H1 (cell line): ENCODE results near the gene DCN. TPM values are rescaled to one million over a fixed set of nuclear protein-coding genes. Genes with fewer than 3 reads are reported as not detected.

ENCODE experiments used
- CTCF ChIA-PET: fragments of 300-600 bp; sonication (Branson Sonifier 250); formaldehyde crosslinking; loops from one replicate; lab custom pipeline; 2021; ENCODE audit not compliant: partially characterized antibody; lab: Charles Lee
- POLR2A ChIA-PET: fragments of 300-600 bp; sonication (Branson Sonifier 250); formaldehyde crosslinking; loops from one replicate; lab custom pipeline; 2021; ENCODE audit warnings: inconsistent platforms; ENCODE audit not compliant: partially characterized antibody; lab: Charles Lee
- DNase-seq, 2 experiments: peaks; one replicate each; pipeline versions ENCODE4 v3.0.0 to v3.0.0-alpha.2; 2010 to 2022; ENCODE audit warnings: low spot score in 2 of 2, low read depth in 1 of 2, mixed read lengths in 1 of 2
- FAIRE-seq: peaks from 2 replicates; lab custom pipeline; 2011; peaks lifted over from hg19 to GRCh38; lab: Jason Lieb, UNC
- H2AFZ ChIP-seq: 2 replicates; pipeline ENCODE4 v1.8.1; 2012; ENCODE audit warnings: low read length, inconsistent platforms
- H2AK5ac ChIP-seq: 2 replicates; pipeline ENCODE4 v1.6.1; 2013; ENCODE audit warnings: low read depth, low read length
- H2BK120ac ChIP-seq: replicated peaks from 2 replicates; pipeline ENCODE3; 2013; ENCODE audit warnings: low read depth, low read length, inconsistent platforms
- H2BK12ac ChIP-seq: 2 replicates; pipeline ENCODE4 v1.6.1; 2013; ENCODE audit warnings: low read depth, low read length
- H2BK15ac ChIP-seq: 2 replicates; pipeline ENCODE4 v1.6.1; 2013; ENCODE audit warnings: low read length
- H2BK20ac ChIP-seq: 2 replicates; pipeline ENCODE4 v1.6.1; 2013; ENCODE audit warnings: low read length
- H2BK5ac ChIP-seq: 2 replicates; pipeline ENCODE4 v1.6.1; 2013; ENCODE audit warnings: low read depth, low read length
- H3K14ac ChIP-seq: 2 replicates; pipeline ENCODE4 v1.6.1; 2013; ENCODE audit warnings: inconsistent platforms; ENCODE audit not compliant: insufficient read length
- H3K18ac ChIP-seq: 2 replicates; pipeline ENCODE4 v1.6.1; 2013; ENCODE audit warnings: low read length; ENCODE audit errors: extremely low read depth
- H3K23ac ChIP-seq: 2 replicates; pipeline ENCODE4 v1.6.1; 2013; ENCODE audit warnings: inconsistent platforms; ENCODE audit not compliant: insufficient read length
- H3K23me2 ChIP-seq: 2 replicates; pipeline ENCODE4 v1.6.1; 2013; ENCODE audit warnings: low read depth, low read length
- H3K27ac ChIP-seq: 2 replicates; pipeline ENCODE4 v1.6.1; 2011; ENCODE audit warnings: low read depth, low read length, inconsistent platforms
- H3K27me3 ChIP-seq, 4 experiments: replicated peaks in 1 of 4; 1 replicate in 1 of 4; 2 replicates in 3 of 4; pipeline versions ENCODE4 v1.6.1 to v1.8.1; 2011 to 2013; ENCODE audit warnings: low read length in 3 of 4, mild to moderate bottlenecking in 3 of 4, inconsistent platforms in 2 of 4, mixed read lengths in 2 of 4, moderate library complexity in 1 of 4; ENCODE audit not compliant: control insufficient read depth in 3 of 4, insufficient read depth in 3 of 4; ENCODE audit errors: extremely low read depth in 1 of 4
- H3K36me3 ChIP-seq, 4 experiments: 2 replicates each; pipeline versions ENCODE4 v1.6.1 to v1.8.1; 2011 to 2013; ENCODE audit warnings: mild to moderate bottlenecking in 4 of 4, low read length in 3 of 4, moderate library complexity in 2 of 4, control low read depth in 1 of 4, inconsistent platforms in 1 of 4; ENCODE audit not compliant: insufficient read depth in 4 of 4, control insufficient read depth in 2 of 4
- H3K4ac ChIP-seq: replicated peaks from 2 replicates; pipeline ENCODE3; 2013; ENCODE audit warnings: low read length, low read depth, mixed read lengths, inconsistent platforms; ENCODE audit not compliant: insufficient read length
- H3K4me1 ChIP-seq, 4 experiments: replicated peaks in 1 of 4; 1 replicate in 1 of 4; 2 replicates in 3 of 4; pipeline versions ENCODE4 v1.6.1 to v1.8.1; 2011 to 2013; ENCODE audit warnings: low read length in 3 of 4, inconsistent platforms in 2 of 4, mixed read lengths in 1 of 4; ENCODE audit not compliant: insufficient read depth in 4 of 4, control insufficient read depth in 3 of 4
- H3K4me2 ChIP-seq, 2 experiments: 2 replicates each; pipeline versions ENCODE4 v1.6.1 to v1.8.1; 2011 to 2013; ENCODE audit warnings: low read depth in 2 of 2, low read length in 2 of 2, control low read depth in 1 of 2, inconsistent platforms in 1 of 2, mild to moderate bottlenecking in 1 of 2; ENCODE audit not compliant: insufficient read depth in 1 of 2
- H3K4me3 ChIP-seq, 4 experiments: fragments of 200-600, 300-600 bp in 1 of 4; sonication (generic), shearing (Covaris generic), sonication (Bioruptor Twin) in 1 of 4; 2 replicates each; pipeline versions ENCODE4 v1.5.1 to v1.8.1; 2011 to 2016; ENCODE audit warnings: low read length in 4 of 4, low read depth in 3 of 4, control low read depth in 2 of 4, inconsistent platforms in 2 of 4, mild to moderate bottlenecking in 2 of 4, mixed read lengths in 1 of 4, moderate library complexity in 1 of 4; ENCODE audit not compliant: insufficient read depth in 2 of 4; ENCODE audit errors: extremely low read depth in 1 of 4
- H3K56ac ChIP-seq: replicated peaks from 2 replicates; pipeline ENCODE3; 2013; ENCODE audit warnings: low read depth, mild to moderate bottlenecking, mixed read lengths, low read length, inconsistent platforms; ENCODE audit not compliant: insufficient read length
- H3K79me1 ChIP-seq: 2 replicates; pipeline ENCODE4 v1.6.1; 2013; ENCODE audit warnings: low read depth, low read length, control low read depth
- H3K79me2 ChIP-seq, 2 experiments: 2 replicates each; pipeline versions ENCODE4 v1.6.1 to v1.8.1; 2012 to 2013; ENCODE audit warnings: low read length in 2 of 2, mild to moderate bottlenecking in 2 of 2, inconsistent platforms in 1 of 2; ENCODE audit not compliant: insufficient read depth in 2 of 2, control insufficient read depth in 1 of 2
- H3K9ac ChIP-seq, 4 experiments: replicated peaks in 1 of 4; 1 replicate in 1 of 4; 2 replicates in 3 of 4; pipeline versions ENCODE4 v1.6.1 to v1.8.1; 2011 to 2013; ENCODE audit warnings: low read depth in 3 of 4, low read length in 3 of 4, control low read depth in 2 of 4, mild to moderate bottlenecking in 2 of 4, moderate library complexity in 2 of 4, inconsistent platforms in 1 of 4; ENCODE audit errors: extremely low read depth in 1 of 4
- H3K9me3 ChIP-seq, 2 experiments: 2 replicates each; pipeline versions ENCODE4 v1.6.1 to v1.8.1; 2012 to 2013; ENCODE audit warnings: mild to moderate bottlenecking in 2 of 2, moderate library complexity in 2 of 2, control low read depth in 1 of 2, inconsistent platforms in 1 of 2, low read depth in 1 of 2, low read length in 1 of 2, mixed read lengths in 1 of 2; ENCODE audit not compliant: insufficient read depth in 2 of 2
- H4K20me1 ChIP-seq, 2 experiments: replicated peaks in 1 of 2; 2 replicates each; pipeline versions ENCODE3 to v1.8.1; 2011 to 2013; ENCODE audit warnings: inconsistent platforms in 2 of 2, low read length in 2 of 2, mild to moderate bottlenecking in 1 of 2; ENCODE audit not compliant: insufficient read depth in 2 of 2, control insufficient read depth in 1 of 2
- H4K5ac ChIP-seq: 2 replicates; pipeline ENCODE4 v1.6.1; 2013; ENCODE audit warnings: low read length, low read depth, mixed read lengths, inconsistent platforms; ENCODE audit not compliant: insufficient read length
- H4K8ac ChIP-seq: 2 replicates; pipeline ENCODE4 v1.8.0; 2013; ENCODE audit warnings: mild to moderate bottlenecking, moderate library complexity, low read length, inconsistent platforms; ENCODE audit not compliant: insufficient read depth; ENCODE audit errors: extremely low read depth
- H4K91ac ChIP-seq: replicated peaks from 2 replicates; pipeline ENCODE3; 2013; ENCODE audit warnings: low read length, mixed read lengths, inconsistent platforms; ENCODE audit not compliant: insufficient read length
- ATF2 ChIP-seq: IDR thresholded peaks from 2 replicates; pipeline ENCODE4 v1.6.1; 2012; ENCODE audit warnings: low read length, inconsistent platforms
- CEBPB ChIP-seq: IDR thresholded peaks from 2 replicates; pipeline ENCODE4 v1.6.1; 2012; ENCODE audit warnings: low read depth, low read length
- CHD2 ChIP-seq: IDR thresholded peaks from 2 replicates; pipeline ENCODE4 v1.6.1; 2012; ENCODE audit warnings: low read length, improper control_type of control experiment
- GTF2F1 ChIP-seq: IDR thresholded peaks from 2 replicates; pipeline ENCODE4 v1.6.1; 2012; ENCODE audit warnings: low read depth, low read length, improper control_type of control experiment, borderline replicate concordance
- KDM1A ChIP-seq: fragments of 200-600, 300-600 bp; sonication (generic); IDR thresholded peaks from 2 replicates; pipeline ENCODE4 v1.7.1; 2016; ENCODE audit warnings: mild to moderate bottlenecking, low read length, borderline replicate concordance
- KDM5A ChIP-seq: fragments of 200-600 bp; IDR thresholded peaks from 2 replicates; pipeline ENCODE4 v1.7.1; 2012; ENCODE audit warnings: mild to moderate bottlenecking, low read length, inconsistent platforms, mixed read lengths
- NRF1 ChIP-seq: IDR thresholded peaks from 2 replicates; pipeline ENCODE4 v1.6.1; 2011; ENCODE audit warnings: mild to moderate bottlenecking, low read depth, low read length, improper control_type of control experiment
- PHF8 ChIP-seq: fragments of 200-600 bp; sonication (generic); conservative IDR thresholded peaks from 2 replicates; pipeline ENCODE4 v1.7.1; 2012; ENCODE audit warnings: low read depth, mild to moderate bottlenecking, inconsistent platforms, low read length, moderate library complexity
- RBBP5 ChIP-seq: IDR thresholded peaks from 2 replicates; pipeline ENCODE4 v1.7.1; 2012; ENCODE audit warnings: low read depth, mild to moderate bottlenecking, inconsistent platforms, low read length, moderate library complexity, borderline replicate concordance
- SIN3A ChIP-seq, 2 experiments: IDR thresholded peaks in 1 of 2; conservative IDR thresholded peaks in 1 of 2; 2 replicates each; pipeline ENCODE4 v1.6.1; 2011 to 2012; ENCODE audit warnings: low read length in 2 of 2, improper control_type of control experiment in 1 of 2, low read depth in 1 of 2, mild to moderate bottlenecking in 1 of 2
- SRF ChIP-seq: IDR thresholded peaks from 2 replicates; pipeline ENCODE4 v1.6.1; 2011; ENCODE audit warnings: mild to moderate bottlenecking, low read depth, low read length, moderate library complexity
- TAF1 ChIP-seq: IDR thresholded peaks from 2 replicates; pipeline ENCODE4 v1.6.1; 2011; ENCODE audit warnings: mild to moderate bottlenecking, low read depth, low read length
- WGBS, 2 experiments: shearing (Covaris generic) in 1 of 2; methylation state at CpG; one replicate each; pipeline versions ENCODE4 v1.1.6 to v1.1.7; 2013 to 2015; ENCODE audit warnings: low lambda C conversion rate in 2 of 2, mixed read lengths in 2 of 2, inconsistent platforms in 1 of 2, low coverage in 1 of 2, missing lambda C conversion rate in 1 of 2; ENCODE audit not compliant: insufficient replicate concordance in 2 of 2, insufficient coverage in 1 of 2, insufficient read length in 1 of 2; ENCODE audit errors: extremely low coverage in 1 of 2, missing lambda C conversion rate in 1 of 2; 5-methylcytosine and 5-hydroxymethylcytosine counted together
- polyA plus RNA-seq, 7 experiments: library from polyadenylated mRNA; depleted of rRNA in 3 of 7; stranded (reverse) in 5 of 7; unstranded in 2 of 7; fragments of >200 nt in 5 of 7; fragments of 200-250 nt in 2 of 7; gene quantifications; 1 replicate in 5 of 7; 2 replicates in 1 of 7; 4 replicates in 1 of 7; pipeline versions ENCODE4 v1.2.1 to v1.2.3, GENCODE V29; 2011 to 2013; ENCODE audit warnings: missing spikeins in 2 of 7, mixed read lengths in 2 of 7
- total RNA-seq: library from RNA; stranded (reverse); fragmentation: NEBNext Ultra II Directional; extraction: Animal tissue kit (Norgen Biotek cat#: 25700); gene quantifications from 2 replicates; pipeline ENCODE4 v1.2.1, GENCODE V29; 2021

DCN gene
- total and polyA plus RNA-seq, 2 of the 8 experiments (the other 6 are each of a cell fraction or from before 2014, with no cell fraction given), result not detected

DNA sequence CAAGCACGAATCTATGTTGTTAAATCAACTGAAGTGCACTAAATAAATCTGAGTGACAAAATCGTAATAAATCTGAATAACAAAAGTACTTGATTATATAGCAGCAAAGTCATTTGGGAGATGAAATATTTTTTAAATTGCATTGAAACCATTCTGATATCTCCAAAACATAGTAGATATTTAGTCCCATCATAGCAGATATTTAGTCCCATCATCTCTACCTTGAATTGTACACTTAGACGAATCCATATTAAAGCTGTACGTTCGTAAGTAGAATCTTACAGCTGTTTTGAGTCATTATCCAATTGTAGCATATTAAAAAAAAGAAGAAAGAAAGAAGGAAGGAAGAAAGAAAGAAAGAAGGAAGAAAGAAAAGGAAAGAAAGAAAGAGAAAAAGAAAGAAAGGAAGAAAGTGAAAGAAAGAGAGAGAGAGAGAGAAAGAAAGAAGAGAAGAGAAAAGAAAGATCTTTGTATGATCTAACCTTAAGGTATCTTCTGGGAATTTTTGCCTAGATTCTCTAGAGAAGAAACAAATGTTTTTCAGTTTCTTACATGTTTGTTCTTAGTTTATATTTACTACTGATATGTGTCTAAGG is 2.6 kb downstream of the DCN start:
- no peak overlapping the region for H2BK5ac ChIP-seq
- no peak overlapping the region for H3K27ac ChIP-seq
- ChIA-PET CTCF (interaction anchor here (1.1 to 2.9 kb wide), 4 partner anchors 145 to 176 kb away, joined by 3 to 10 read pairs (median 4); no protein-coding TSS in a partner anchor), POLR2A (no interaction called here)
- H2BK12ac ChIP-seq, result no peak overlapping the region
- H4K91ac ChIP-seq, result no peak overlapping the region
- H3K23me2 ChIP-seq, result no peaks in the 10 kb centered on the region; the same call in 1 of the 2 replicates
- DNase-seq (no peak), FAIRE-seq (no peak)
- no peak overlapping the region for H3K4me2 ChIP-seq
- H2BK120ac ChIP-seq, result no peak overlapping the region
- H3K9ac ChIP-seq, result no peak overlapping the region
- no peaks in the 10 kb centered on the region for H3K36me3 ChIP-seq
- H3K79me2 ChIP-seq, result no peaks in the 10 kb centered on the region
- no peak overlapping the region for H2BK15ac ChIP-seq
- H4K5ac ChIP-seq, result no peak overlapping the region
- 94% methylated on average over 5 of the region's 5 CpGs; no CpG with 5 or more reads in 1 of the 2 experiments for WGBS, 2 experiments
- H3K4me1 ChIP-seq, result no peaks in the 10 kb centered on the region
- no peak overlapping the region for H2AK5ac ChIP-seq
- H2BK20ac ChIP-seq, result no peak overlapping the region
- no peaks in the 10 kb centered on the region for H3K27me3 ChIP-seq
- no peak overlapping the region for H3K23ac ChIP-seq
- no peak overlapping the region for H3K4ac ChIP-seq
- H4K8ac ChIP-seq, result no peak overlapping the region
- no peak overlapping the region for H3K18ac ChIP-seq
- no peak overlapping the region for H3K56ac ChIP-seq
- H3K79me1 ChIP-seq, result no peaks in the 10 kb centered on the region
- no peaks in the 10 kb centered on the region for H3K9me3 ChIP-seq
- H3K14ac ChIP-seq, result no peak overlapping the region
- H3K4me3 ChIP-seq, result no peak overlapping the region
- peaks cover 0 to 1% of the 10 kb centered on the region in 2 experiments for H4K20me1 ChIP-seq
- H2AFZ ChIP-seq, result no peak overlapping the region
- TF ChIP-seq KDM5A (no peak), ATF2 (no peak), RBBP5 (no peak), SIN3A (conservative IDR thresholded peaks at IDR 0.05 in 1 of 2, IDR thresholded peaks at IDR 0.05 in 1 of 2; ENCODE audit: low read depth in 1 of 2, low read length in 2 of 2) (no peak), CEBPB (no peak), KDM1A (no peak), CHD2 (no peak), SRF (no peak), TAF1 (no peak), GTF2F1 (no peak), PHF8 (no peak), NRF1 (no peak)
